ENCODE measurements around the gene SPEF2. TPM values are rescaled to one million over a fixed set of nuclear protein-coding genes. Genes with fewer than 3 reads are reported as not detected.

SPEF2 gene
- total RNA-seq, 2 donors from 2014 or later, result 2.4 to 7.9 TPM

DNA sequence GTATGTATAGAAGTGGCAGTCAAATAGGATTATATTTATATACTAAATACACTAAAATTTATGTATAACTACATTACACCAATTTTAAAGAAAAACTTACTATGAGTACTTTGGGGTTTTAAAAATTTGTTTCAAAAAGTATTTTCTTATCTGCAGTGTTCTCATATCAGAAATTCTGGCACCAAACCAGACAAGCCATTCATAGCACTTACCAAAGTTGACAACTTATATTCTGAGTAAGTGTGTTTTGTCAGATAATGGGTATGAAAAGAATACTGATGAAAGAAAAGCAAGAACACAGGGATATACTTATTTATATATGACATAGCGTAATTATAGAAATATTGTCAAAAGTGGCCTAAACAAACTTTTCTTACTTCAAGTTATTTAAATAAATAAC, 67.5 kb downstream of the SPEF2 start:
- Histone ChIP-seq H3K4me1 (replicated peaks) (no peaks in the 10 kb centered on the region), H3K27ac (no peak overlapping the region), H3K36me3 (no peaks in the 10 kb centered on the region), H3K4me3 (no peak overlapping the region), H3K9me3 (no peaks in the 10 kb centered on the region), H3K27me3 (replicated peaks; ENCODE audit: insufficient read depth) (no peaks in the 10 kb centered on the region)
- TF ChIP-seq, protein P1, sequence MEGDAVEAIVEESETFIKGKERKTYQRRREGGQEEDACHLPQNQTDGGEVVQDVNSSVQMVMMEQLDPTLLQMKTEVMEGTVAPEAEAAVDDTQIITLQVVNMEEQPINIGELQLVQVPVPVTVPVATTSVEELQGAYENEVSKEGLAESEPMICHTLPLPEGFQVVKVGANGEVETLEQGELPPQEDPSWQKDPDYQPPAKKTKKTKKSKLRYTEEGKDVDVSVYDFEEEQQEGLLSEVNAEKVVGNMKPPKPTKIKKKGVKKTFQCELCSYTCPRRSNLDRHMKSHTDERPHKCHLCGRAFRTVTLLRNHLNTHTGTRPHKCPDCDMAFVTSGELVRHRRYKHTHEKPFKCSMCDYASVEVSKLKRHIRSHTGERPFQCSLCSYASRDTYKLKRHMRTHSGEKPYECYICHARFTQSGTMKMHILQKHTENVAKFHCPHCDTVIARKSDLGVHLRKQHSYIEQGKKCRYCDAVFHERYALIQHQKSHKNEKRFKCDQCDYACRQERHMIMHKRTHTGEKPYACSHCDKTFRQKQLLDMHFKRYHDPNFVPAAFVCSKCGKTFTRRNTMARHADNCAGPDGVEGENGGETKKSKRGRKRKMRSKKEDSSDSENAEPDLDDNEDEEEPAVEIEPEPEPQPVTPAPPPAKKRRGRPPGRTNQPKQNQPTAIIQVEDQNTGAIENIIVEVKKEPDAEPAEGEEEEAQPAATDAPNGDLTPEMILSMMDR (IDR thresholded peaks at IDR 0.05), result no peak
- TF ChIP-seq POLR2AphosphoS5 (IDR thresholded peaks at IDR 0.05) (no peak), POLR2A (IDR thresholded peaks at IDR 0.05) (no peak)
- 91% methylated on average over 1 of the region's 1 CpG for WGBS
- DNase-seq (ENCODE audit: low spot score), result no peak
- intact Hi-C loops (cut with DNase I), result no loop called here

DNA sequence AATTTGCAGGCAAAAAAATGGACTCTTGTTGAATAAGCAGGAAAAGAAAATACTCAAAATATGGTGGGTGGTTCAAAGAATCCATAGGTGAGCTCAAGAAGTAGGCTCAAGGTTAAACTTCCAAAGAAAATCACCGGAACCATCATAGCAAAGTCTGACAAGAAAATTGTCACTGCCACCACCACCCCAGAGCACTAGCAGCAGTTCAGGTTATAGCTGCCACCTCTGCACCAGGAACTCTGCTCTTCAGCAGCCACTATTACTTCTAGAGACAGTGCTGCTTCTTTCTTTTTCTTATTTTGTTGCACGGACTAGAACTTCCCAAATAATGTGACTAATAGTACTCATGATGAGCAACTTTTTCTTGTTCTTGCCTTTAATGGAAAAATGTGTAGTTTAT, 70.3 kb downstream of the SPEF2 start:
- H3K36me3 ChIP-seq, result no peaks in the 10 kb centered on the region
- no peaks in the 10 kb centered on the region for H3K4me1 ChIP-seq (replicated peaks)
- no peak overlapping the region for H3K4me3 ChIP-seq
- 80% methylated on average over 2 of the region's 2 CpGs for WGBS
- no peaks in the 10 kb centered on the region for H3K27me3 ChIP-seq (replicated peaks; ENCODE audit: insufficient read depth)
- no peaks in the 10 kb centered on the region for H3K9me3 ChIP-seq
- TF ChIP-seq, protein P1 (IDR thresholded peaks at IDR 0.05), result no peak
- TF ChIP-seq POLR2A (IDR thresholded peaks at IDR 0.05), result no peak
- TF ChIP-seq POLR2AphosphoS5 (IDR thresholded peaks at IDR 0.05), result no peak
- no peak overlapping the region for H3K27ac ChIP-seq
- no peak for DNase-seq (ENCODE audit: low spot score)
- intact Hi-C loops (cut with DNase I), result no loop called here

DNA sequence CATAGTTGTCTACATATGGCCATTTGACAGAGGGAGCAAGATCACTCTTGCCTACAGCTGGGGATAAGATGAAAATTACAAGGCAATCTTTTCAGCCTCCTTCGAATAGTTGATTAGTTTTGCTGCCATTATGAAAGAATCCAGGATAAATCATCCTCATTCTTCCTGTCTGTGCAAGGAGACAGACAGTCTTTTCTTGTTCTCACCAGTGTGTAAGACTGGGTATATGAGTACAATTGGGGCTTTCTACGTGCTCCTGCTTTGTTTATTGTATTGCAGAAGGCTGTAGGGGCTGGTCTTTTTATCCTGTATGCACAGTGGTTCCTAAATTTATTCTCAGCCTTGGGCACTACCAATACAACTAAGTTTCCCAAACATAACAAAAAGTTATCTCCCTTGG, 76.8 kb downstream of the SPEF2 start:
- no peaks in the 10 kb centered on the region for H3K9me3 ChIP-seq
- TF ChIP-seq POLR2A (IDR thresholded peaks at IDR 0.05) (no peak), POLR2AphosphoS5 (IDR thresholded peaks at IDR 0.05) (no peak)
- TF ChIP-seq, protein P1 (IDR thresholded peaks at IDR 0.05), result no peak
- H3K27me3 ChIP-seq (replicated peaks; ENCODE audit: insufficient read depth), result no peaks in the 10 kb centered on the region
- no peaks in the 10 kb centered on the region for H3K4me1 ChIP-seq (replicated peaks)
- no peak for DNase-seq (ENCODE audit: low spot score)
- no peak overlapping the region for H3K27ac ChIP-seq
- no peaks in the 10 kb centered on the region for H3K36me3 ChIP-seq
- no peak overlapping the region for H3K4me3 ChIP-seq
- intact Hi-C loops (cut with DNase I), result no loop called here
- 32% methylated on average over 2 of the region's 2 CpGs for WGBS

DNA sequence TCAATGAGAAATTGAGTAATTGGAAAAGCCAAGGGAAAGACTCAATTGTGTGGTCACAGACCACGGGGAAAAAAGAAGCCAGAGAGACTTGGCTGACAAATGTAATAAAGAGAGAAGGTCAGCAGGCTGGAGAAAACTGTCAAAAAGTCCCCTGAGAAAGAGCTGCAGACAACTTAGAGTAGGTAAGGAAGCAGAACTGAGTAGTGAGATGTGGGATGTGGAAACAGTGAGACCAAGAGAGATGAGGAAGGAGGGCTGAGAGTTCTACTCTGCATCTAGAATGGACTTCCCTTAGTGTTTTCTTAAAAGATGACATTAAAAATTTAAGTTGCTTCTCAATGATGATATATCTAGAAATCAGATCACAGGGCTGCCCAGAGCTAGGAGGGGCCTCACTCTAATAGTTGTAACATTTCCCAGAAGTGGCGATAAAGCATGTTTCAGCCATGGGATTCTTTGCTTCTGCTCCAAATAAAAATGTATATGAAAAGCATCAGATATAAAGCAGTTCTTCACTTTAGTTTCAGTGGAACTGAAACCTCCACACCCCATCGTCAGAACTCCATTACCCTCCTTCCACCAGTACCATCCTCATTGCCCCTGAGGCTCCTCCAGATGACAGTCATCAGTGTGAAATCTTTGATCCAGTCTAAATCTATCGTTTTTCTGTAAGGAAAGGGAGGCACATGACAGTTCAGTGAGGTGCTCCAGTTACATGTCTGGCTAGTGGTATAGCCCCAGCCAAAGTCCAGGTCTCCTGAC, 80.6 kb downstream of the SPEF2 start:
- no peak overlapping the region for H3K27ac ChIP-seq
- DNase-seq (ENCODE audit: low spot score), result no peak
- no peaks in the 10 kb centered on the region for H3K9me3 ChIP-seq
- H3K4me3 ChIP-seq, result no peak overlapping the region
- H3K36me3 ChIP-seq, result no peaks in the 10 kb centered on the region
- WGBS, result 86% methylated on average over 4 of the region's 4 CpGs
- intact Hi-C loops (cut with DNase I), result no loop called here
- H3K4me1 ChIP-seq (replicated peaks), result no peaks in the 10 kb centered on the region
- TF ChIP-seq, protein P1 (IDR thresholded peaks at IDR 0.05), result no peak
- TF ChIP-seq POLR2AphosphoS5 (IDR thresholded peaks at IDR 0.05) (no peak), POLR2A (IDR thresholded peaks at IDR 0.05) (no peak)
- H3K27me3 ChIP-seq (replicated peaks; ENCODE audit: insufficient read depth), result no peaks in the 10 kb centered on the region

DNA sequence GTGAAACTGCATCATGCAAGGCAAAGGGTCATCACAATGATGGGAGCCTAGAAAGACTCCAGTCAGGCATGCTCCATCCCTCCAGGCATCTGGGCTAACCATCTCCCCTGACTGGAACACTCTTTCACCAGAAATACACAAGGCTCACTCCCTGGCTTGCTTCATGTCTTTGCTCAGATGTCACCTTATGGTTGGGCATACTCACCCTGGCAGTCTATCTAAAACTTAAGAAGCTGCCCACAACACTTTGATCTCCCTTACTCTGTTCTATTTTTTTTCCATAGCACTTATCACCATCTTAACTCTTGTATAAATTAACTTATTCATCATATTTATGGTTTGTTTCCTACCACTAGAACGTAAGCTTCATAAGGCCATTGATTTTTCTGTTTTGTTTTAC, 90.0 kb downstream of the SPEF2 start:
- H3K4me3 ChIP-seq, result no peak overlapping the region
- no peak for DNase-seq (ENCODE audit: low spot score)
- intact Hi-C loops (cut with DNase I), result no loop called here
- TF ChIP-seq, protein P1 (IDR thresholded peaks at IDR 0.05), result no peak
- TF ChIP-seq POLR2AphosphoS5 (IDR thresholded peaks at IDR 0.05) (no peak), POLR2A (IDR thresholded peaks at IDR 0.05) (no peak)
- H3K9me3 ChIP-seq, result no peaks in the 10 kb centered on the region
- 96% methylated on average over 1 of the region's 1 CpG for WGBS
- no peak overlapping the region for H3K27ac ChIP-seq
- no peaks in the 10 kb centered on the region for H3K4me1 ChIP-seq (replicated peaks)
- no peaks in the 10 kb centered on the region for H3K27me3 ChIP-seq (replicated peaks; ENCODE audit: insufficient read depth)
- H3K36me3 ChIP-seq, result no peaks in the 10 kb centered on the region
